IPS-20b (cell line): ENCODE results near the gene GLI3.

Source experiments
- H3K27ac ChIP-seq: one replicate; pipeline ENCODE4 v1.5.1; 2013; ENCODE audit warnings: low read length
- H3K27me3 ChIP-seq: 2 replicates; pipeline ENCODE4 v1.6.1; 2013; ENCODE audit warnings: mild to moderate bottlenecking, low read length, inconsistent platforms; ENCODE audit not compliant: insufficient read depth
- H3K36me3 ChIP-seq: 2 replicates; pipeline ENCODE4 v1.6.1; 2013; ENCODE audit warnings: low read depth, mild to moderate bottlenecking, inconsistent platforms, low read length, moderate library complexity; ENCODE audit not compliant: insufficient read depth
- H3K4me1 ChIP-seq: 2 replicates; pipeline ENCODE4 v1.6.1; 2013; ENCODE audit warnings: mild to moderate bottlenecking, control low read depth, inconsistent platforms, low read length, moderate library complexity; ENCODE audit not compliant: insufficient read depth
- H3K4me3 ChIP-seq: 2 replicates; pipeline ENCODE4 v1.5.1; 2013; ENCODE audit warnings: mild to moderate bottlenecking, low read length, inconsistent platforms
- H3K9ac ChIP-seq: 2 replicates; pipeline ENCODE4 v1.6.1; 2013; ENCODE audit warnings: low read depth, mild to moderate bottlenecking, inconsistent platforms, low read length, moderate library complexity
- H3K9me3 ChIP-seq: 2 replicates; pipeline ENCODE4 v1.6.1; 2013; ENCODE audit warnings: mild to moderate bottlenecking, low read depth, low read length, inconsistent platforms; ENCODE audit not compliant: insufficient read depth

The GLI3 gene

DNA sequence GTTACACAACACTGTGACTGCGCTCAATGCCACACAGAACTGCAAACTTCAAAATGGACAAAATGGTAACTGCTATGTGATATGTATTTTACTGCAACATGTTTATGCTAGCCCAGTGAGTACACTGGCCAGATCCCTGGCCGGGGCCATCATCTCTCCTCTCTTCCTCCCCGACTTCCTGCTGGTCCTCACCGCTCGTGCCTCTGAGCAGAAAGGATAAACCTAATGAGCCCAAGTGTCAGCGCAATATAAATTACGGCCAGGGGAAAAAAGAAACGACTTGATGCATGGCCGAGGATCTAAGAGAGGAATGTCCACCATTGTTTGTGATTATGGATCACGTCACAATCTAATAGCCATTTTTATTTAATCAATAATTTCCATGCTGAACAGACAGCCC, 225.2 kb downstream of the GLI3 start:
- H3K9me3 ChIP-seq = peaks cover 8% of the 10 kb centered on the region
- H3K27me3 ChIP-seq = no peaks in the 10 kb centered on the region
- H3K27ac ChIP-seq = no peak overlapping the region
- peaks cover 57% of the 10 kb centered on the region for H3K36me3 ChIP-seq
- H3K9ac ChIP-seq = no peak overlapping the region
- peaks cover 6% of the 10 kb centered on the region; the same call in 1 of the 2 replicates for H3K4me1 ChIP-seq
- H3K4me3 ChIP-seq = no peak overlapping the region

DNA sequence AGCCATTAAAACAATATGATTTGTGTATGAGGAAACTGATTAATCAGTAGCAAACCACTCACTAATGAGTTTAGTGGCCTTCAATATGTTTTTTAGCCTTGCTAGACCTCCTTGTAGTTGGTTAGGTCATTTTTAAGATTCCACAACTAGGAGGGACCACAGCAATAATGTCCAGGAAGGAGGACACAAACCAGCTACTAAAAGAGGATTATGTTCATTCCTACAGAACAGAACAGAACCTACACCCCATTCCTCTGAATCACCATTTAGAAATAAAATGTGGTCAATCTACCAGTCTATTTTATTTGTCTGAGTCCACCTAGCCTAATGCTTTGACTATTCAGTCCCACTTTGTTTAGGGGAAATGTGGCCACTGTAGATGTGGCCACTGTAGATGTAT, 226.3 kb downstream of the GLI3 start:
- H3K4me1 ChIP-seq = peaks cover 6% of the 10 kb centered on the region; the same call in 1 of the 2 replicates
- no peak overlapping the region for H3K27ac ChIP-seq
- peaks cover 48% of the 10 kb centered on the region for H3K36me3 ChIP-seq
- H3K27me3 ChIP-seq = no peaks in the 10 kb centered on the region
- H3K4me3 ChIP-seq = no peak overlapping the region
- H3K9me3 ChIP-seq = peaks cover 4% of the 10 kb centered on the region
- no peak overlapping the region for H3K9ac ChIP-seq

DNA sequence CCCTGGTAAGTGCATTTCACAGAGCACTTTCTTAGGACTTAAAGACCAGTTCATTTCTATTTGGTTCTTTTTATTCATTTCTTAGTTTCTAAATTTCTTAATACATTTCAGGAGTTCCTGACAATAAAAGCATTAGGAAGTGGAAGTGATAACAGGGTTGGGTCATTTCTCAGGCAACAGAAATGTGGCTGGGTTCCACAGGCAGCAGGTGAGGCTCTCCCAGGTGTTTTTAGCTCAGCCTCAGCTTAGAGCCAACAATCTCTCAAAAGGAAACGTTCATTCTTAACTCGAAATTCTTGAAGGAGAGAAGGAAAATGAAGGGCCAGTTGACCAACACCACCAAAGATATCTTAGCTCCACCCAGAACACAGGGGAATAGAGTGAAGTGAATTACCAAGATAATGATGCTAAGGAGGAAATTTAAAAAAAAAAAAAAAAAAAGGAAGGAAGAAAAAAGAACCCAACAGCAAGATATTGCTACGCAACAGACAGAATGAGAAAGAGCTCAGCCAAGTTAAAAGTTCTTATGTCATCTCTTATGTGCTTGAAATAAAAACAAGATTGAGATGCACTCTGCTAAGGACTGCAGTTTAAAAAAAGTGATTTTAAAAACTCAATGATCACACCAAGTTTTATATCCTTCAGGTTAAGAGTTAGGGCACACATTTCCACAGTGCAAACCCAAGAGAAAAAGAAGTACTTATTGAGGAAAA, 230.1 kb downstream of the GLI3 start:
- no peaks in the 10 kb centered on the region for H3K27me3 ChIP-seq
- H3K27ac ChIP-seq = no peak overlapping the region
- peaks cover 6% of the 10 kb centered on the region; the same call in 1 of the 2 replicates for H3K4me1 ChIP-seq
- H3K4me3 ChIP-seq = no peak overlapping the region
- peaks cover 32% of the 10 kb centered on the region for H3K36me3 ChIP-seq
- H3K9ac ChIP-seq = no peak overlapping the region
- no peaks in the 10 kb centered on the region for H3K9me3 ChIP-seq

DNA sequence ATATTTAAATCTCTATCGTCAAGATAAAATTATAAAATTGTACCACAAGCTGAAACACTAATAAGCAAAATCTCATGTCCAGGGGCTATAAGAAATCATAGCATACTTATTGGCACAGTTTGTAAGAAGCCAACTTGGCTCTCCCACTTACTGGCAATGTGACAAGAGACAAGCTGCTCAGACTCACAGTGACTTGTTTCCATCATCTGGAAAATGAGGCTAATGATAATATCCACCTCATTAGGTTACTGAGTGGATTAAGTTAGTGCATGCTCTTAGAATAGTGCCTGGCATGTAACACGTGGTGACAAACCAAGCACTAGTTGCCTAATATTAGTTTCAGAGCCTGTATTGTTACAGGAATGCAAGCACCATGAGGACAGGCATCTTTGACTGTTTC, 234.4 kb downstream of the GLI3 start:
- H3K36me3 ChIP-seq = no peaks in the 10 kb centered on the region
- peaks cover 6% of the 10 kb centered on the region; the same call in 1 of the 2 replicates for H3K4me1 ChIP-seq
- H3K27me3 ChIP-seq = no peaks in the 10 kb centered on the region
- H3K9ac ChIP-seq = no peak overlapping the region
- no peak overlapping the region for H3K27ac ChIP-seq
- no peaks in the 10 kb centered on the region for H3K9me3 ChIP-seq
- H3K4me3 ChIP-seq = no peak overlapping the region

DNA sequence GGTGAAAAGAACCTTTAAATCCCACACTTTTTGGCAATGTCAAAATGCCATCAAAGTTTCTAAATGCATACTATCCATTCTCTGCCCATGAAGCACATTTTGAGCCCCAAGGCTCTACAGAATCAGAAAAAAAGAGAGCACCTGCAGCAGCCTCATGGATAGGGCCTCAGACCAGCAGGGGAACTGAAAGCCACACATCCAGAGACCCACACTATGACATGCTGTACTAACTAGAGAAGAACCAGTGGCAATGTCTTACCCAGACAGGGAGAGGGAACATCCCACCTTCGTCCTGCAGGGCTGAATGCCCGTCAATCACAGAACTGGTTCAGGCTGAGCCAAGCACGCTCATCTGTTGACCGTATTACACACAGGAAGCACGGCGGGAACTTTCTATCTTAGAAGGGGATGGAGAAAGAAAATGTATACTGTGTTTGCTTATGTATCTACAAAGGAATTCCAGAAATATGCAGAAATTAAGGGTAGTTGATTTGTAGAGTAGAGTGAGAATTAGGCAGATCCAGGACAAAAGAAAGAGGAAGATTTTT, 237.2 kb downstream of the GLI3 start:
- Histone ChIP-seq H3K36me3 (no peaks in the 10 kb centered on the region; the same call in 1 of the 2 replicates), H3K9ac (no peak overlapping the region), H3K4me1 (no peaks in the 10 kb centered on the region), H3K27ac (no peak overlapping the region), H3K4me3 (no peak overlapping the region), H3K27me3 (no peaks in the 10 kb centered on the region), H3K9me3 (no peaks in the 10 kb centered on the region)

GRCh38 chr7:41998041-41998440, 239.0 kb downstream of the GLI3 start:
- Histone ChIP-seq H3K4me1 (no peaks in the 10 kb centered on the region), H3K9me3 (no peaks in the 10 kb centered on the region), H3K36me3 (no peaks in the 10 kb centered on the region; the same call in 1 of the 2 replicates), H3K9ac (no peak overlapping the region), H3K27ac (no peak overlapping the region), H3K4me3 (no peak overlapping the region), H3K27me3 (no peaks in the 10 kb centered on the region)

- no peak overlapping the region for H3K27ac ChIP-seq
Measured at GRCh38 chr7:41997151-41997550, 239.9 kb downstream of the GLI3 start.

DNA sequence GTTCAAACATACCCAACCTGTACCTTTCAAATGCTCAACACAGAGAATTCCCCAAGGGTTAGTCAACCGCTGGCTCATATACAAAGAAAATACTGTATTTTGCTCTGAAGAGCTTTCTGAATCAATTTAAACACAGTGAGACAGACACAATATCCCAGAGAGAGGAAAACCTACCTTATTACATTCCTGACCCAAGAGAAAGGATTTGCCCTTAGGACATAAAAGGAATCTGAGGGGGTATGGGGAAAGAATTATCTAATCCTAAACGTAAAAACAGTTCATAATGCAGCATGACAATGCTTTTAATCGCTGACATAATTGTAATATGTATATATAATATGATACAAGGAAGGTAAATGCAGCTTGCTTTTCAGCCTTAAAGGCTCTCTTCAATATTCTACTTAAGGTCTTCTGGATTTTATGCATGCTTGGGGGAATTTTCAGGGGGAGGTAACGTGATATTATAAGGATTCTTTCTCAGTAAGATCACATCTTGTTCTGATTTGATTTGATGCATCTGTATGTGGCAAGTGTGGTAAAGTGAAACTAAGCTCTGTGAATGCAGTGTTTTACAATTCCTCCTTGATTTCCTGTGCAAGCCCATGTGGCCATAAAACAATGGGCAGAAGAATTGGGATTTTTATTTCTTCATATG, 240.5 kb downstream of the GLI3 start:
- no peak overlapping the region for H3K27ac ChIP-seq
- H3K9me3 ChIP-seq = no peaks in the 10 kb centered on the region
- H3K9ac ChIP-seq = no peak overlapping the region
- H3K27me3 ChIP-seq = no peaks in the 10 kb centered on the region
- no peaks in the 10 kb centered on the region for H3K4me1 ChIP-seq
- no peak overlapping the region for H3K4me3 ChIP-seq
- no peaks in the 10 kb centered on the region; the same call in 1 of the 2 replicates for H3K36me3 ChIP-seq

More at GRCh38 chr7:41997151-41997550, 239.9 kb downstream of the GLI3 start:
- Histone ChIP-seq H3K9me3 (no peaks in the 10 kb centered on the region), H3K27me3 (no peaks in the 10 kb centered on the region), H3K4me1 (no peaks in the 10 kb centered on the region), H3K4me3 (no peak overlapping the region), H3K9ac (no peak overlapping the region), H3K36me3 (no peaks in the 10 kb centered on the region; the same call in 1 of the 2 replicates)

- H3K27me3 ChIP-seq = no peaks in the 10 kb centered on the region
- H3K9ac ChIP-seq = no peak overlapping the region
- H3K4me3 ChIP-seq = no peak overlapping the region
- H3K36me3 ChIP-seq = no peaks in the 10 kb centered on the region; the same call in 1 of the 2 replicates
- H3K4me1 ChIP-seq = no peaks in the 10 kb centered on the region
- H3K9me3 ChIP-seq = no peaks in the 10 kb centered on the region
- H3K27ac ChIP-seq = no peak overlapping the region
Measured at GRCh38 chr7:41995632-41996271, 241.3 kb downstream of the GLI3 start.

DNA sequence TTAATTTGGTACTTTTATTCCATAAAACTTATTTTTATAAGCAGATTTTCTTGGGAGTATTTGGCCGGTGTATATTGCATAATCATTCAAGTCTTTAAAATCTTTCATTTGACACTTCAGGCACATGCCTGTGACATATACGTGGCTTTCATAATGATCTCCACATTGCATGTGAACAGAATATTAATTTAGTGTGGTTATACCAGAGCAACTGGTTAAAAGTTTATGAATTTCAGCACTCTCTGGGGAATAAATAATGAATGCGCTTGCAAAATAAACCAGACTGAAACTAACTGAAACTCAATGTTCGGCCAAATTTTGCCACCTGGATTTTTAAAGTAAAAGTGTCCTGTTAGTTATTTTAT, 242.3 kb downstream of the GLI3 start:
- H3K4me3 ChIP-seq = no peak overlapping the region
- H3K27ac ChIP-seq = no peak overlapping the region
- no peaks in the 10 kb centered on the region for H3K9me3 ChIP-seq
- H3K27me3 ChIP-seq = no peaks in the 10 kb centered on the region
- H3K9ac ChIP-seq = no peak overlapping the region
- no peaks in the 10 kb centered on the region for H3K4me1 ChIP-seq
- no peaks in the 10 kb centered on the region; the same call in 1 of the 2 replicates for H3K36me3 ChIP-seq

DNA sequence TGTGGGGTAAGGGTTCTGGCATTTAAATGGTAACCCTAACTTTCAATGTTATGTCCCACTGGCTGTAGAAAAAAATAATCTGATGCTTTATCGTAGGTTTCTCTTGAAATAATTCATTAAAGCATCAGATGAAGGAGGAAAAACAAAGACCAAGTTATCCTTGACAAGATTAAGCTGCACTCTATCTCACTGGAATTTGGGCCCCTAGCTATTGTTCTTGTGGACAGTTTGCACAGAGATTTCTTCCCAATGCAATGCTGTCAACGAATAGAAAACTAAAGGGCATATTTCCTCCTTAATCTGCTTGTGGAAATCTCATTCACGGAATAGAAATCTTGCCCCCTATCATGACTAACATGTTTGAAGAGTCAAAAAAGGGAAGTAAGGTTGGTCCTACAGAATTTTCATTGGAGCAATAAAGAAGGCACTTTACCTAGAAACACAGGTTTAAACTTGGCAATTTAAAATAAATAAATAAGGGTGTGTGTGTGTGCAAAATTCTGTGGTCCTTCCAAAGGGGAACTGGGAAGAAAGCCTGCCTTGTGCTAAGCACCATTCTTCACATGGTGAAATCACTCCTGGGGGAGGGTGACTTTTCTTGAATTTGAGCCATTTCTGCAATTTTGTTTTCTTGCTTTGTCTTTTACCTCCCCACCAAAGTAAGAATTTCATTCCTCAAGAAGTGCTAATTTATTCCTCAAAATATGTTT, 242.8 kb downstream of the GLI3 start:
- no peaks in the 10 kb centered on the region for H3K9me3 ChIP-seq
- H3K36me3 ChIP-seq = no peaks in the 10 kb centered on the region; the same call in 1 of the 2 replicates
- H3K9ac ChIP-seq = no peak overlapping the region
- no peak overlapping the region for H3K4me3 ChIP-seq
- no peaks in the 10 kb centered on the region for H3K27me3 ChIP-seq
- H3K27ac ChIP-seq = no peak overlapping the region
- H3K4me1 ChIP-seq = no peaks in the 10 kb centered on the region
